ENCODE measurements around the gene PTP4A1. TPM values are rescaled to one million over a fixed set of nuclear protein-coding genes. Genes with fewer than 3 reads are reported as not detected.

PTP4A1 gene
- total RNA-seq, 1 experiment from 2014 or later = 123 TPM

DNA sequence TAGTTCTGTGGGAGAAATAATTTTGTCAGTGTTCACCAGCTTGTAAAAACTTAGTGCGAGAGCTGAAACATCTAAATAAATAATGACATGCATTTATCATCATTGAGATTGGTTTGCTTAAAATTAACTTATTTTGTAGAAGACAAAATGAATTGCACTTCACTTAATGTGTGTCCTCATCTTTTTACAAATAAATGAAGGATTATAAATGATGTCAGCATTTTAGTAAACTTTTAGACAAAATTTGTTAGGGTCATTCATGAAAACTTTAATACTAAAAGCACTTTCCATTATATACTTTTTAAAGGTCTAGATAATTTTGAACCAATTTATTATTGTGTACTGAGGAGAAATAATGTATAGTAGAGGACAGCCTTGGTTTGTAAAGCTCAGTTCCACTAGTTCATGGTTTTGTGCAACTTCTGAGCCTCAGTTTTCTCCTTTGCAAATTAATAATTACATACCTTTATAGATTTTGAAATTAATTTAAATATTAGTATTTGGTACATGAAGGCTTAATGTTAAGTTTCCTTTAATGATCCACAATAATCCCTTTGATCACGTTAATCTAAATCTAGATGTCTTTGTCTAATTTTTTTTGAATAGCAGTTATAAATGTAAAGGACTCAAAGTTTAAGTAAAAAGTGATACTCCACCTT, 9.2 kb downstream of the PTP4A1 start:
- POLR2A ChIA-PET = no interaction called here
- no TSS peak for BruUV-seq (replicated peaks)
- H3K4me3 ChIP-seq (replicated peaks in 1 of 2; ENCODE audit: low read depth in 1 of 2, low read length in 2 of 2) = no peak overlapping the region
- H3K4me2 ChIP-seq (ENCODE audit: low read length) = no peak overlapping the region
- H3K9me3 ChIP-seq (ENCODE audit: control insufficient read depth in 1 of 2, insufficient read depth in 1 of 2, low read depth in 1 of 2, low read length in 2 of 2) = no peaks in the 10 kb centered on the region
- H3K27me3 ChIP-seq (ENCODE audit: insufficient read depth, low read length) = no peaks in the 10 kb centered on the region
- H3K27ac ChIP-seq (ENCODE audit: low read depth, low read length) = no peak overlapping the region
- no peak overlapping the region for H2AFZ ChIP-seq (ENCODE audit: low read depth, low read length, poor library complexity, severe bottlenecking)
- ATAC-seq (no peak), DNase-seq (ENCODE audit: low read depth, low spot score) (no peak)
- RAD21 ChIA-PET (ENCODE audit: low non-redundant PET in 1 of 2, low total read pairs in 2 of 2, uncharacterized antibody in 2 of 2, unreplicated experiment in 2 of 2) = no interaction called here
- TF ChIP-seq, protein P1, sequence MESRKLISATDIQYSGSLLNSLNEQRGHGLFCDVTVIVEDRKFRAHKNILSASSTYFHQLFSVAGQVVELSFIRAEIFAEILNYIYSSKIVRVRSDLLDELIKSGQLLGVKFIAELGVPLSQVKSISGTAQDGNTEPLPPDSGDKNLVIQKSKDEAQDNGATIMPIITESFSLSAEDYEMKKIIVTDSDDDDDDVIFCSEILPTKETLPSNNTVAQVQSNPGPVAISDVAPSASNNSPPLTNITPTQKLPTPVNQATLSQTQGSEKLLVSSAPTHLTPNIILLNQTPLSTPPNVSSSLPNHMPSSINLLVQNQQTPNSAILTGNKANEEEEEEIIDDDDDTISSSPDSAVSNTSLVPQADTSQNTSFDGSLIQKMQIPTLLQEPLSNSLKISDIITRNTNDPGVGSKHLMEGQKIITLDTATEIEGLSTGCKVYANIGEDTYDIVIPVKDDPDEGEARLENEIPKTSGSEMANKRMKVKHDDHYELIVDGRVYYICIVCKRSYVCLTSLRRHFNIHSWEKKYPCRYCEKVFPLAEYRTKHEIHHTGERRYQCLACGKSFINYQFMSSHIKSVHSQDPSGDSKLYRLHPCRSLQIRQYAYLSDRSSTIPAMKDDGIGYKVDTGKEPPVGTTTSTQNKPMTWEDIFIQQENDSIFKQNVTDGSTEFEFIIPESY (IDR thresholded peaks at IDR 0.05; ENCODE audit: extremely low read depth, insufficient replicate concordance, low read length) = no peak
- TF ChIP-seq, protein P2, sequence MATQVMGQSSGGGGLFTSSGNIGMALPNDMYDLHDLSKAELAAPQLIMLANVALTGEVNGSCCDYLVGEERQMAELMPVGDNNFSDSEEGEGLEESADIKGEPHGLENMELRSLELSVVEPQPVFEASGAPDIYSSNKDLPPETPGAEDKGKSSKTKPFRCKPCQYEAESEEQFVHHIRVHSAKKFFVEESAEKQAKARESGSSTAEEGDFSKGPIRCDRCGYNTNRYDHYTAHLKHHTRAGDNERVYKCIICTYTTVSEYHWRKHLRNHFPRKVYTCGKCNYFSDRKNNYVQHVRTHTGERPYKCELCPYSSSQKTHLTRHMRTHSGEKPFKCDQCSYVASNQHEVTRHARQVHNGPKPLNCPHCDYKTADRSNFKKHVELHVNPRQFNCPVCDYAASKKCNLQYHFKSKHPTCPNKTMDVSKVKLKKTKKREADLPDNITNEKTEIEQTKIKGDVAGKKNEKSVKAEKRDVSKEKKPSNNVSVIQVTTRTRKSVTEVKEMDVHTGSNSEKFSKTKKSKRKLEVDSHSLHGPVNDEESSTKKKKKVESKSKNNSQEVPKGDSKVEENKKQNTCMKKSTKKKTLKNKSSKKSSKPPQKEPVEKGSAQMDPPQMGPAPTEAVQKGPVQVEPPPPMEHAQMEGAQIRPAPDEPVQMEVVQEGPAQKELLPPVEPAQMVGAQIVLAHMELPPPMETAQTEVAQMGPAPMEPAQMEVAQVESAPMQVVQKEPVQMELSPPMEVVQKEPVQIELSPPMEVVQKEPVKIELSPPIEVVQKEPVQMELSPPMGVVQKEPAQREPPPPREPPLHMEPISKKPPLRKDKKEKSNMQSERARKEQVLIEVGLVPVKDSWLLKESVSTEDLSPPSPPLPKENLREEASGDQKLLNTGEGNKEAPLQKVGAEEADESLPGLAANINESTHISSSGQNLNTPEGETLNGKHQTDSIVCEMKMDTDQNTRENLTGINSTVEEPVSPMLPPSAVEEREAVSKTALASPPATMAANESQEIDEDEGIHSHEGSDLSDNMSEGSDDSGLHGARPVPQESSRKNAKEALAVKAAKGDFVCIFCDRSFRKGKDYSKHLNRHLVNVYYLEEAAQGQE (IDR thresholded peaks at IDR 0.05; ENCODE audit: low read depth) = no peak
- no peak for TF ChIP-seq EZH2 (IDR thresholded peaks at IDR 0.05)
- CTCF ChIA-PET = no interaction called here
- peaks cover 33% of the 10 kb centered on the region for H4K20me1 ChIP-seq (ENCODE audit: insufficient read depth)
- peaks cover 70% of the 10 kb centered on the region for H3K79me2 ChIP-seq (ENCODE audit: insufficient read depth, low read length)
- H3K9ac ChIP-seq (ENCODE audit: low read length) = no peak overlapping the region
- intact Hi-C loops (cut with micrococcal nuclease) = no loop called here
- H3K36me3 ChIP-seq (ENCODE audit: control insufficient read depth in 1 of 2, insufficient read depth in 2 of 2, low read length in 2 of 2) = peaks cover 71 to 75% of the 10 kb centered on the region in 2 experiments
- no peaks in the 10 kb centered on the region for H3K4me1 ChIP-seq (ENCODE audit: control insufficient read depth in 1 of 2, insufficient read depth in 2 of 2, low read length in 2 of 2)
- H3K9me2 ChIP-seq (ENCODE audit: insufficient read depth) = no peaks in the 10 kb centered on the region
